Measurements from ENCODE around the gene UIMC1. TPM values are rescaled to one million over a fixed set of nuclear protein-coding genes. Genes with fewer than 3 reads are reported as not detected.

Gene UIMC1
- total RNA-seq, 1 experiment from 2014 or later, result 96.3 TPM

DNA sequence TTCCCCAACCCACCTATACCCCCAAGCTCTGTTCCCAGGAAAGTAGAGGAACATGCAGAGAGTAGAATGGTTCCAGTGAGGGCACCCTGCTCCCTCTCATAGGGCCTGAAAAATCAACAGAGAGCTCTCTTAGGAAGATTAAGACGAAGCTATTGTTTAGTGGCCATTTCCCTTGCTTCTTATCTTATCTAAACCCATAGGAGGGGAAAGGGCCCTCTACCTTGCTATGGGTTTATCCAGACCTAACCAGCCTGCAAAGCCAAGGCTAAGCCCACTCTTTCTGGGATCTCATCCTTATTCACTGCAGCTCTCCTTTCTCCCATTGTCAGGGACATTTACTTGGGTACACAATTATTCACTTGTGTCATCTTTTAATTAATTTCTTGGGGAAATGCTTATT, 68.1 kb downstream of the UIMC1 start:
- CTCF ChIA-PET, result interaction anchor here (0.6 to 4.6 kb wide), 8 partner anchors 10 to 395 kb away, joined by 3 to 33 read pairs (median 3); no protein-coding TSS in a partner anchor
- H3K36me3 Mint-ChIP-seq (ENCODE audit: insufficient read depth, unreplicated experiment), result peaks cover 80% of the 10 kb centered on the region
- no peaks in the 10 kb centered on the region for H3K27me3 Mint-ChIP-seq (ENCODE audit: insufficient read depth, unreplicated experiment)

GRCh38 chr5:176935017-176935416, 71.6 kb downstream of the UIMC1 start:
- H3K27ac Mint-ChIP-seq (ENCODE audit: low read depth, unreplicated experiment), result no peak overlapping the region
- no peak for DNase-seq (ENCODE audit: unreplicated experiment)
- H3K4me1 Mint-ChIP-seq (ENCODE audit: insufficient read depth, unreplicated experiment), result no peaks in the 10 kb centered on the region
- no peak overlapping the region for H3K4me3 Mint-ChIP-seq (ENCODE audit: unreplicated experiment)
- TF ChIP-seq, protein P1, sequence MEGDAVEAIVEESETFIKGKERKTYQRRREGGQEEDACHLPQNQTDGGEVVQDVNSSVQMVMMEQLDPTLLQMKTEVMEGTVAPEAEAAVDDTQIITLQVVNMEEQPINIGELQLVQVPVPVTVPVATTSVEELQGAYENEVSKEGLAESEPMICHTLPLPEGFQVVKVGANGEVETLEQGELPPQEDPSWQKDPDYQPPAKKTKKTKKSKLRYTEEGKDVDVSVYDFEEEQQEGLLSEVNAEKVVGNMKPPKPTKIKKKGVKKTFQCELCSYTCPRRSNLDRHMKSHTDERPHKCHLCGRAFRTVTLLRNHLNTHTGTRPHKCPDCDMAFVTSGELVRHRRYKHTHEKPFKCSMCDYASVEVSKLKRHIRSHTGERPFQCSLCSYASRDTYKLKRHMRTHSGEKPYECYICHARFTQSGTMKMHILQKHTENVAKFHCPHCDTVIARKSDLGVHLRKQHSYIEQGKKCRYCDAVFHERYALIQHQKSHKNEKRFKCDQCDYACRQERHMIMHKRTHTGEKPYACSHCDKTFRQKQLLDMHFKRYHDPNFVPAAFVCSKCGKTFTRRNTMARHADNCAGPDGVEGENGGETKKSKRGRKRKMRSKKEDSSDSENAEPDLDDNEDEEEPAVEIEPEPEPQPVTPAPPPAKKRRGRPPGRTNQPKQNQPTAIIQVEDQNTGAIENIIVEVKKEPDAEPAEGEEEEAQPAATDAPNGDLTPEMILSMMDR (IDR thresholded peaks at IDR 0.05; ENCODE audit: unreplicated experiment), result no peak
- POLR2A ChIA-PET, result no interaction called here
- H3K9me3 Mint-ChIP-seq (ENCODE audit: unreplicated experiment), result no peaks in the 10 kb centered on the region
- intact Hi-C loops (cut with micrococcal nuclease), result no loop called here
- CTCF ChIA-PET, result interaction anchor here (0.5 to 4.8 kb wide), 3 partner anchors 108 to 277 kb away, joined by 3 to 26 read pairs (median 7); no protein-coding TSS in a partner anchor
- H3K36me3 Mint-ChIP-seq (ENCODE audit: insufficient read depth, unreplicated experiment), result peaks cover 72% of the 10 kb centered on the region
- H3K27me3 Mint-ChIP-seq (ENCODE audit: insufficient read depth, unreplicated experiment), result no peaks in the 10 kb centered on the region
- no TSS peak for BruUV-seq (replicated peaks)

More for the DNA sequence above, 68.1 kb downstream of the UIMC1 start:
- intact Hi-C loops (cut with micrococcal nuclease), result no loop called here
- Mint-ChIP-seq H3K4me1 (ENCODE audit: insufficient read depth, unreplicated experiment) (no peaks in the 10 kb centered on the region), H3K4me3 (ENCODE audit: unreplicated experiment) (no peak overlapping the region), H3K9me3 (ENCODE audit: unreplicated experiment) (no peaks in the 10 kb centered on the region), H3K27ac (ENCODE audit: low read depth, unreplicated experiment) (no peak overlapping the region)
- no TSS peak for BruUV-seq (replicated peaks)
- no peak for DNase-seq (ENCODE audit: unreplicated experiment)
- POLR2A ChIA-PET, result interaction anchor here (0.7 kb wide), 1 partner anchor 64 kb away, joined by 3 read pairs; no protein-coding TSS in a partner anchor
- TF ChIP-seq, protein P1 (IDR thresholded peaks at IDR 0.05; ENCODE audit: unreplicated experiment), result no peak

DNA sequence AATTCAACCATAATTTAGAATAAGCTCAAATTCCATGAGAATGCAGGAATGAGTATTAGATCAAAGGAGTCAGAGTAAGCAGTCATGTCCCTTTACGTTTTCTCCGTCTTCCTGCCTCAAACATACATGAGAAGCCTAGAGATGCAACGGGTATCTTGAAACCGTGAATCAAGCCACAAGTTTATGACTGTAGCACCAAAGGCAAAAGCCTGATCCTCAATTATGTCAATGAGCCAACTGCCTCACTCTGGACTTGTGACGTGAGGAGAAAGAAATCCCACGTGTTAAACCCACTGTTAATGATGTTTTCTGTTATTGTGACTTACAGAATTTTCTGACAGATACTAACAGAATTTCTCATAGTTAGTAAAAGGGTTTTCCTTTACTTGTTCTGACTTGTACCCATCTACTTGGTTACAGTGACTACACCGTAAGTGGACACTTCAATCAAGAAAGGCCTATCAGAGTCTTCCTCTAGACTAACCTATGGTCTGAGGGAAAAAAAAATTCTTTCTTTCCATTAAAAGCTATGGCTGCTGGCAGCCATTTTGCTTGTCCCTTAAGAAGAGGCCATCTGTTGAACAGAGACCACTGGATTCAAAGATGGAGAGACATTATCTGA, 72.2 kb downstream of the UIMC1 start:
- no TSS peak for BruUV-seq (replicated peaks)
- Mint-ChIP-seq H3K4me3 (ENCODE audit: unreplicated experiment) (no peak overlapping the region), H3K4me1 (ENCODE audit: insufficient read depth, unreplicated experiment) (no peaks in the 10 kb centered on the region), H3K27ac (ENCODE audit: low read depth, unreplicated experiment) (no peak overlapping the region), H3K36me3 (ENCODE audit: insufficient read depth, unreplicated experiment) (peaks cover 72% of the 10 kb centered on the region), H3K27me3 (ENCODE audit: insufficient read depth, unreplicated experiment) (no peaks in the 10 kb centered on the region), H3K9me3 (ENCODE audit: unreplicated experiment) (no peaks in the 10 kb centered on the region)
- CTCF ChIA-PET, result interaction anchor here (0.5 to 4.8 kb wide), 6 partner anchors 14 to 277 kb away, joined by 3 to 26 read pairs (median 6); no protein-coding TSS in a partner anchor
- intact Hi-C loops (cut with micrococcal nuclease), result no loop called here
- TF ChIP-seq, protein P1 (IDR thresholded peaks at IDR 0.05; ENCODE audit: unreplicated experiment), result no peak
- POLR2A ChIA-PET, result interaction anchor here (0.5 kb wide), 1 partner anchor 22 kb away, joined by 3 read pairs; no protein-coding TSS in a partner anchor
- no peak for DNase-seq (ENCODE audit: unreplicated experiment)

GRCh38 chr5:176929654-176930053, 76.9 kb downstream of the UIMC1 start:
- intact Hi-C loops (cut with micrococcal nuclease), result no loop called here
- CTCF ChIA-PET, result interaction anchor here (0.6 to 2.3 kb wide), 4 partner anchors 10 to 1380 kb away, joined by 3 to 7 read pairs (median 4); no protein-coding TSS in a partner anchor
- POLR2A ChIA-PET, result no interaction called here
- no peak for DNase-seq (ENCODE audit: unreplicated experiment)
- no peaks in the 10 kb centered on the region for H3K9me3 Mint-ChIP-seq (ENCODE audit: unreplicated experiment)
- TF ChIP-seq, protein P1 (IDR thresholded peaks at IDR 0.05; ENCODE audit: unreplicated experiment), result no peak
- H3K36me3 Mint-ChIP-seq (ENCODE audit: insufficient read depth, unreplicated experiment), result peaks cover 77% of the 10 kb centered on the region
- BruUV-seq (replicated peaks), result no TSS peak
- no peaks in the 10 kb centered on the region for H3K27me3 Mint-ChIP-seq (ENCODE audit: insufficient read depth, unreplicated experiment)
- H3K4me1 Mint-ChIP-seq (ENCODE audit: insufficient read depth, unreplicated experiment), result no peaks in the 10 kb centered on the region
- no peak overlapping the region for H3K4me3 Mint-ChIP-seq (ENCODE audit: unreplicated experiment)
- no peak overlapping the region for H3K27ac Mint-ChIP-seq (ENCODE audit: low read depth, unreplicated experiment)

Data from MCF 10A (cell line).